HL-60 (cell line): ENCODE results near the gene TMEM263.

Experiments
- POLR2AphosphoS5 ChIP-seq: IDR thresholded peaks from 2 replicates; pipeline ENCODE4 v1.6.1; 2012; ENCODE audit warnings: low read depth
- SPI1 ChIP-seq: IDR thresholded peaks from 2 replicates; pipeline ENCODE4 v1.6.1; 2012; ENCODE audit warnings: low read depth, mild to moderate bottlenecking, borderline replicate concordance
- TF ChIP-seq, protein P1 (sequence below): IDR thresholded peaks from one replicate; pipeline ENCODE4 v1.5.1; 2011; ENCODE audit warnings: low read length, control low read depth, inconsistent platforms; ENCODE audit not compliant: insufficient read depth
- TF ChIP-seq, protein P2 (sequence below): IDR thresholded peaks from 2 replicates; pipeline ENCODE4 v1.6.1; 2012; ENCODE audit warnings: low read depth; ENCODE audit not compliant: insufficient replicate concordance

DNA sequence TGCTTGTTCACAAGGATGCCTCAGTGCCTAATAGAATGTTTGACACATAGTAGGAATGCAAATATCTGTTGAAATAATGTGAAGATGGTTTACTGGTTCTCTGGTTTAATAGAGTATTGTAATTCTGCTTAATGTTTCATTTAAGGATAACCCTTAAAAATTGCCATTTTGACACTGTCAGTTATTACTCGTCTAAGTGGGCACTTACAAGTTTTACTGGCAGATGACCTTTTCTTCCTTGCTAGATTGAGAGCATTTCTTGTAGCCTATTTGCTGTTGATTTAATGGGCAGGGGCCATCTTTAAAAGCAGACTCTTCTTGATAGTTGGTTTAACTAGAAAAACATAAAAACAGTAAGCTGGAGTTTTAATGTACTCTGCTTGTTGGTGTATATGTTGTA is 1.9 kb downstream of the TMEM263 start:
- TF ChIP-seq, protein P1, sequence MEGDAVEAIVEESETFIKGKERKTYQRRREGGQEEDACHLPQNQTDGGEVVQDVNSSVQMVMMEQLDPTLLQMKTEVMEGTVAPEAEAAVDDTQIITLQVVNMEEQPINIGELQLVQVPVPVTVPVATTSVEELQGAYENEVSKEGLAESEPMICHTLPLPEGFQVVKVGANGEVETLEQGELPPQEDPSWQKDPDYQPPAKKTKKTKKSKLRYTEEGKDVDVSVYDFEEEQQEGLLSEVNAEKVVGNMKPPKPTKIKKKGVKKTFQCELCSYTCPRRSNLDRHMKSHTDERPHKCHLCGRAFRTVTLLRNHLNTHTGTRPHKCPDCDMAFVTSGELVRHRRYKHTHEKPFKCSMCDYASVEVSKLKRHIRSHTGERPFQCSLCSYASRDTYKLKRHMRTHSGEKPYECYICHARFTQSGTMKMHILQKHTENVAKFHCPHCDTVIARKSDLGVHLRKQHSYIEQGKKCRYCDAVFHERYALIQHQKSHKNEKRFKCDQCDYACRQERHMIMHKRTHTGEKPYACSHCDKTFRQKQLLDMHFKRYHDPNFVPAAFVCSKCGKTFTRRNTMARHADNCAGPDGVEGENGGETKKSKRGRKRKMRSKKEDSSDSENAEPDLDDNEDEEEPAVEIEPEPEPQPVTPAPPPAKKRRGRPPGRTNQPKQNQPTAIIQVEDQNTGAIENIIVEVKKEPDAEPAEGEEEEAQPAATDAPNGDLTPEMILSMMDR = no peak
- TF ChIP-seq POLR2AphosphoS5 (no peak), SPI1 (no peak)
- TF ChIP-seq, protein P2, sequence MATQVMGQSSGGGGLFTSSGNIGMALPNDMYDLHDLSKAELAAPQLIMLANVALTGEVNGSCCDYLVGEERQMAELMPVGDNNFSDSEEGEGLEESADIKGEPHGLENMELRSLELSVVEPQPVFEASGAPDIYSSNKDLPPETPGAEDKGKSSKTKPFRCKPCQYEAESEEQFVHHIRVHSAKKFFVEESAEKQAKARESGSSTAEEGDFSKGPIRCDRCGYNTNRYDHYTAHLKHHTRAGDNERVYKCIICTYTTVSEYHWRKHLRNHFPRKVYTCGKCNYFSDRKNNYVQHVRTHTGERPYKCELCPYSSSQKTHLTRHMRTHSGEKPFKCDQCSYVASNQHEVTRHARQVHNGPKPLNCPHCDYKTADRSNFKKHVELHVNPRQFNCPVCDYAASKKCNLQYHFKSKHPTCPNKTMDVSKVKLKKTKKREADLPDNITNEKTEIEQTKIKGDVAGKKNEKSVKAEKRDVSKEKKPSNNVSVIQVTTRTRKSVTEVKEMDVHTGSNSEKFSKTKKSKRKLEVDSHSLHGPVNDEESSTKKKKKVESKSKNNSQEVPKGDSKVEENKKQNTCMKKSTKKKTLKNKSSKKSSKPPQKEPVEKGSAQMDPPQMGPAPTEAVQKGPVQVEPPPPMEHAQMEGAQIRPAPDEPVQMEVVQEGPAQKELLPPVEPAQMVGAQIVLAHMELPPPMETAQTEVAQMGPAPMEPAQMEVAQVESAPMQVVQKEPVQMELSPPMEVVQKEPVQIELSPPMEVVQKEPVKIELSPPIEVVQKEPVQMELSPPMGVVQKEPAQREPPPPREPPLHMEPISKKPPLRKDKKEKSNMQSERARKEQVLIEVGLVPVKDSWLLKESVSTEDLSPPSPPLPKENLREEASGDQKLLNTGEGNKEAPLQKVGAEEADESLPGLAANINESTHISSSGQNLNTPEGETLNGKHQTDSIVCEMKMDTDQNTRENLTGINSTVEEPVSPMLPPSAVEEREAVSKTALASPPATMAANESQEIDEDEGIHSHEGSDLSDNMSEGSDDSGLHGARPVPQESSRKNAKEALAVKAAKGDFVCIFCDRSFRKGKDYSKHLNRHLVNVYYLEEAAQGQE = no peak
